ENCODE measurements around the gene TANC1.

The TANC1 gene

DNA sequence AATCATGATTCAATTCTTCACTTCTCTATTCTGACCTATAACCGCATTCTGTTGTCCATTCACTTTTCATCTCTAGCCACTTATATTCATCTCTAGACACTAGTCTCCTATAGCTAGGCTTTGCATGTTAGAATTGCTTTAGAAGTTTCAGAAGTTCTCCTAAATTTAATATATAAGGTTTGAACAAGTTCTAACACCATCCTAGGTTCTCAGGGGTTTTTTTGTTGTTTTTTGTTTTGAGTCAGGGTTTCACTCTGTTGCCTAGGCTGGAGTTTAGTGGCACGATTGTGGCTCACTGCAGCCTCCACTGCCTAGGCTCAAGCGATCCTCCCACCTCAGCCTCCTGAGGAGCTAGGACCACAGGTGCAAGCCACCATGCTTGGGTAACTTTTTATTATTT is 298.1 kb downstream of the TANC1 start:
- TF ChIP-seq, protein P1, sequence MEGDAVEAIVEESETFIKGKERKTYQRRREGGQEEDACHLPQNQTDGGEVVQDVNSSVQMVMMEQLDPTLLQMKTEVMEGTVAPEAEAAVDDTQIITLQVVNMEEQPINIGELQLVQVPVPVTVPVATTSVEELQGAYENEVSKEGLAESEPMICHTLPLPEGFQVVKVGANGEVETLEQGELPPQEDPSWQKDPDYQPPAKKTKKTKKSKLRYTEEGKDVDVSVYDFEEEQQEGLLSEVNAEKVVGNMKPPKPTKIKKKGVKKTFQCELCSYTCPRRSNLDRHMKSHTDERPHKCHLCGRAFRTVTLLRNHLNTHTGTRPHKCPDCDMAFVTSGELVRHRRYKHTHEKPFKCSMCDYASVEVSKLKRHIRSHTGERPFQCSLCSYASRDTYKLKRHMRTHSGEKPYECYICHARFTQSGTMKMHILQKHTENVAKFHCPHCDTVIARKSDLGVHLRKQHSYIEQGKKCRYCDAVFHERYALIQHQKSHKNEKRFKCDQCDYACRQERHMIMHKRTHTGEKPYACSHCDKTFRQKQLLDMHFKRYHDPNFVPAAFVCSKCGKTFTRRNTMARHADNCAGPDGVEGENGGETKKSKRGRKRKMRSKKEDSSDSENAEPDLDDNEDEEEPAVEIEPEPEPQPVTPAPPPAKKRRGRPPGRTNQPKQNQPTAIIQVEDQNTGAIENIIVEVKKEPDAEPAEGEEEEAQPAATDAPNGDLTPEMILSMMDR (IDR thresholded peaks at IDR 0.05) = no peak

DNA sequence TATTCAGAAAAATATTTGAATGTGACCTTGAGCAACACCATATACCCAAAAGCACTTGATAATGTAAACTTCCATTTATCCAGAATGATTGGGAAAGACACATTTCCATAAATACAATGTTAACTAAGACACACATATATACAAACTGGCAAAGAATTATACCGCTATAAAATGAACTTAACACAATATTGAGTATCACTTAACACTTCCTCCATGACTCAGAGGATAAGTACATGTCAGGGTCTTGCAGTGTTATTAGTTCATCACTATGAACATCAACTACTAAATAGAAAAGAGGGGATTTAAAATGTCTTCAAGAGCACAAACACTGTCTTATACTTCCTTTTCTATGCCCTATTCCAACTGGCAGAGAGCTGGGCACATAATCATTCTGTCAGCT is 299.5 kb downstream of the TANC1 start:
- TF ChIP-seq, protein P1 (IDR thresholded peaks at IDR 0.05) = no peak

DNA sequence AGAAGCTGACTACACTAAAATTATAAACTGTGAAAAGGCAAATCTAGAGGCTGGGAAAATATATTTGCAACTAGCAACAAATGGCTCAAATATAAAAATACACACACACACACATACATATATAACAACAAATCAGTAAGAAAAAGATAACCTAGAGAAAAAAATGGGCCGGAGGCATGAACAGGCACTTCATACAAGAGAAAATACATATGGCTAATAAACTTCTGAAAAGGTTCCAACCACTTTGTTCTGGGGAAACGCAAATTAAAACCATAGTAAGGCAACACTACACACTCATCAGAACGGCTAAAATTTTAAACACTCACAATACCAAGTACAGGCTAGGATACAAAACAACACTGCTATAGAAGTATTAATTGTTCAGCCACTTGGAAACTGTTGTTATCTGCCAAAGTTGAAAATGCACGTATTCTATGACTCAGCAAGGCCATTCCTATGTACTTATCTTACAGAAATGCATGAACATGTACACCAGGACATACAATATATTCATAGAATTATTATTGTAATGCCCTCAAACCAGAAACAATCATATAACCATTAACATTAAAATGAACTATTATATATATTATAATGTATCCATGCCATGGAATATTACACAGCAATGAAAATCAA is 302.4 kb downstream of the TANC1 start:
- TF ChIP-seq, protein P1 (IDR thresholded peaks at IDR 0.05) = no peak

DNA sequence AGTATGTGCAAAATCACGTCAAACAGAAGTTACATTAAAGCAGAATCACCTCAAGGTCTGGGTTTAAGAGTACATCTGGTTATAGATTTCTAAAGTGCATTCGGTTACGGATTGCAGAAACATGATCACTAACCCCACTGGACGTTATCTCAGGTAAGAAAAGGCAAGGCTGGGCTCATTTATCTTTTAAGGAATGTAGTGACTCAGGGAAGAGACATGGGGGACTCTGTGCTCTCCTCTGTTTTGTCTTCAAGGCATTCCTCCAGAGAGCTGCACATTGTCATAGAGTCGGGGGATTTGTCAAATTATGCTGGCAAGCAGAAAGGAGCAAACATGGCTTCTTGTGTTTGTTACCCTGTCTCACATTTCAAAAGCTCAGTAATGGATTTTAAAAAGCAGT is 303.7 kb downstream of the TANC1 start:
- TF ChIP-seq, protein P1 (IDR thresholded peaks at IDR 0.05) = no peak

DNA sequence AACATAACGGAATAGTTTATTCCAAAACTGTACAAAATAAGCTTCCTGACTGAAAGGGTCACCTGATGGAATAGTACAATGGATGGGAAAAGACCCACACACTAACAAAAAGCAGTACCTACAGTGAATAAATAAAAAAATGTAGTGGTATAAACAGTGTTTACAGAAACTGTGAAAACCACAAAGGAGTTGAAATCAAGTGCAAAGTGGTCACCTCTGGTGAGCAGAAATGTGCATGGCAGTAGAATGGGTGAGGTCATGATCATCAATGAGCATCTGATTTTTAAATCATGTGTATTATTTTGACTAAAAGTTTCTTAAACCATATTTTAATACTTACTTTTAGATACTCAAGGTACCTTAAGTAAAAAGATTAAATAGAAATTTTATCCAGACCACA is 306.7 kb downstream of the TANC1 start:
- TF ChIP-seq, protein P1 (IDR thresholded peaks at IDR 0.05) = no peak

DNA sequence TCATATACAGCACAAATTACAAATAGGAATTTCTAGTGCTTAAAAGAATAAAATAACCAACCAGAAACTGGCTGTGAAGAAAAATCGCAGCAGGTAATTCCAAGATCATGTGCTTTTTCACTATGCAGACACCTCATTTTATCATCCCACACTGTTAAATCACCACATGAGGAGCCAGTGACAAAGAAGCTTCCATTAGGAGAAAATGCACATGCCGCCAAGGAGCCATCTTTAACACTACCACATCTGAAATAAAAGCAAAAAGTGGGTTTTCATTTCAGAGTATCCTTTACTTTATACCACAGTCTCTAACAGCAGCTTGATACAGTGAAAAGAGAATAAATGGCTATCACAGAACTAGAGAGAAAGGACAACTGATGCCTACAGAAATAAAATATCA is 311.3 kb downstream of the TANC1 start:
- TF ChIP-seq, protein P1 (IDR thresholded peaks at IDR 0.05) = no peak

DNA sequence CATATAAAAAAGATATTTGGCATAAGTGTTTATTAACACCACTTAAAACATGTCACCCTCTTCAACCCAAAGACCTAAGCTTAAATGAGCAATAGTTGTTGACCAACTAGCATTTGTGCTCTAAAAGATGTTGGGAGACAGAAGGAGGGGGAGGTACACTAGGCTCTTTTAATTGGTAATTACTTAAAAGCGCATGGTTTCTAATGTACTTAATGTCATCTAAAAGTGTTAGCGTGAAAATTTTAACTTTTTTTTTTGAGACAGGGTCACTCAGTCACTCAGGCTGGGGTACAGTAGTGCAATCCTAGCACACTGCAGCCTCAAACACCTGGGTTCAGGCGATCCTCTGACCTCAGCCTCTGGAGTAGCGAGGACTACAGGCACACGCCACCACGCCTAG is 312.6 kb downstream of the TANC1 start:
- TF ChIP-seq, protein P1 (IDR thresholded peaks at IDR 0.05) = no peak
